ACHN (cell line): ENCODE data around the gene ITPRID1.

Source experiments
- DNase-seq: peaks from one replicate; pipeline ENCODE4 v3.0.0-alpha.2; 2015
- in situ Hi-C: cut with HindIII; loops from 2 replicates; pipeline ENCODE4 v1.10.0; 2017; ENCODE audit warnings: low sequenced_read_pairs, low pct_ligation_motif_present, low pct_unique_long_range_greater_than_20kb

The ITPRID1 gene

GRCh38 chr7:31583942-31584341 is 70.1 kb downstream of the ITPRID1 start:
- in situ Hi-C loops = no loop called here
- no peak for DNase-seq

- in situ Hi-C loops = no loop called here
- no peak for DNase-seq
Observed at GRCh38 chr7:31595390-31595789, 81.5 kb downstream of the ITPRID1 start.

- in situ Hi-C loops = no loop called here
- no peak for DNase-seq
Observed at GRCh38 chr7:31602041-31602625, 88.2 kb downstream of the ITPRID1 start.

GRCh38 chr7:31603046-31603445 is 89.2 kb downstream of the ITPRID1 start:
- in situ Hi-C loops = no loop called here
- DNase-seq = no peak

- no peak for DNase-seq
- in situ Hi-C loops = no loop called here
Observed at GRCh38 chr7:31613604-31614003, 99.7 kb downstream of the ITPRID1 start.

- no peak for DNase-seq
- in situ Hi-C loops = no loop called here
Observed at GRCh38 chr7:31633467-31633866, 119.6 kb downstream of the ITPRID1 start.

GRCh38 chr7:31633894-31634494 is 120.1 kb downstream of the ITPRID1 start:
- DNase-seq = peak; percentile 72
- in situ Hi-C loops = no loop called here

- in situ Hi-C loops = no loop called here
- DNase-seq = no peak
Observed at GRCh38 chr7:31640381-31640780, 126.5 kb downstream of the ITPRID1 start.

GRCh38 chr7:31642681-31643115 is 128.8 kb downstream of the ITPRID1 start:
- in situ Hi-C loops = no loop called here
- DNase-seq = no peak

GRCh38 chr7:31646942-31647341 is 133.1 kb downstream of the ITPRID1 start:
- no peak for DNase-seq
- in situ Hi-C loops = no loop called here

- in situ Hi-C loops = no loop called here
- DNase-seq = no peak
Observed at GRCh38 chr7:31647511-31647910, 133.6 kb downstream of the ITPRID1 start.

GRCh38 chr7:31648288-31648687 is 134.4 kb downstream of the ITPRID1 start:
- in situ Hi-C loops = no loop called here
- DNase-seq = peak; percentile 19

GRCh38 chr7:31648880-31649279 is 135.0 kb downstream of the ITPRID1 start:
- DNase-seq = no peak
- in situ Hi-C loops = no loop called here

GRCh38 chr7:31651234-31652062 is 137.6 kb downstream of the ITPRID1 start:
- no peak for DNase-seq
- in situ Hi-C loops = no loop called here

- no peak for DNase-seq
- in situ Hi-C loops = no loop called here
Observed at GRCh38 chr7:31652063-31652326, 138.1 kb downstream of the ITPRID1 start.

GRCh38 chr7:31663072-31663471 is 149.2 kb downstream of the ITPRID1 start:
- in situ Hi-C loops = no loop called here
- DNase-seq = no peak

GRCh38 chr7:31664890-31665289 is 151.0 kb downstream of the ITPRID1 start:
- in situ Hi-C loops = no loop called here
- DNase-seq = no peak

GRCh38 chr7:31665546-31665945 is 151.7 kb downstream of the ITPRID1 start:
- no peak for DNase-seq
- in situ Hi-C loops = no loop called here

GRCh38 chr7:31669461-31669860 is 155.6 kb downstream of the ITPRID1 start:
- in situ Hi-C loops = no loop called here
- DNase-seq = no peak
